8988T (cell line): ENCODE data around the gene ATXN1.
"Not testable (repeated sequence)": the region's sequence is repeated elsewhere in the genome, so short reads cannot be mapped to it uniquely, and the experiment has no call there.

Experiments used
- DNase-seq: peaks from one replicate; pipeline ENCODE4 v3.0.0; 2011

Gene ATXN1

GRCh38 chr6:16430391-16431089 is 330.7 kb downstream of the ATXN1 start:
- no peak for DNase-seq

- no peak for DNase-seq
Observed at GRCh38 chr6:16429669-16430068, 331.6 kb downstream of the ATXN1 start.

- no peak for DNase-seq
Observed at GRCh38 chr6:16427124-16427523, 334.1 kb downstream of the ATXN1 start.

- no peak for DNase-seq
Observed at GRCh38 chr6:16425881-16426615, 335.2 kb downstream of the ATXN1 start.

- no peak for DNase-seq
Observed at GRCh38 chr6:16421462-16421960, 339.7 kb downstream of the ATXN1 start.

GRCh38 chr6:16420715-16421461 is 340.4 kb downstream of the ATXN1 start:
- no peak for DNase-seq

GRCh38 chr6:16420337-16420714 is 340.9 kb downstream of the ATXN1 start:
- DNase-seq = no peak

GRCh38 chr6:16419636-16420336 is 341.5 kb downstream of the ATXN1 start:
- no peak for DNase-seq

- DNase-seq = no peak
Observed at GRCh38 chr6:16418151-16418550, 343.1 kb downstream of the ATXN1 start.

GRCh38 chr6:16415677-16416076 is 345.6 kb downstream of the ATXN1 start:
- no peak for DNase-seq

- no peak for DNase-seq
Observed at GRCh38 chr6:16414205-16414604, 347.1 kb downstream of the ATXN1 start.

GRCh38 chr6:16413399-16413798 is 347.9 kb downstream of the ATXN1 start:
- no peak for DNase-seq

- no peak for DNase-seq
Observed at GRCh38 chr6:16412982-16413381, 348.3 kb downstream of the ATXN1 start.

GRCh38 chr6:16412171-16412570 is 349.1 kb downstream of the ATXN1 start:
- no peak for DNase-seq

- DNase-seq = peak; percentile 33
Observed at GRCh38 chr6:16409531-16410441, 351.5 kb downstream of the ATXN1 start.

- DNase-seq = no peak
Observed at GRCh38 chr6:16408766-16409165, 352.5 kb downstream of the ATXN1 start.

GRCh38 chr6:16406966-16407365 is 354.3 kb downstream of the ATXN1 start:
- no peak for DNase-seq

GRCh38 chr6:16406538-16406937 is 354.7 kb downstream of the ATXN1 start:
- not testable (repeated sequence) for DNase-seq

- no peak for DNase-seq
Observed at GRCh38 chr6:16405375-16405774, 355.9 kb downstream of the ATXN1 start.

GRCh38 chr6:16404456-16404855 is 356.8 kb downstream of the ATXN1 start:
- DNase-seq = no peak

GRCh38 chr6:16403831-16404230 is 357.4 kb downstream of the ATXN1 start:
- DNase-seq = no peak

- no peak for DNase-seq
Observed at GRCh38 chr6:16402581-16402900, 358.7 kb downstream of the ATXN1 start.
